GM19397 (cell line): Measurements from ENCODE around the gene ZG16B.

Experiments
- ATAC-seq: cut with Tn5 transposase; IDR thresholded peaks from one replicate; pipeline ENCODE4 v1.9.1; 2021; ENCODE audit warnings: mild to moderate bottlenecking, moderate library complexity; ENCODE audit not compliant: unreplicated experiment

Gene ZG16B

GRCh38 chr16:2829501-2830354 is at the start of gene ZG16B:
Gene ZG16B (plus strand): TSS chr16:2830303. CDS start chr16:2830442, 139 bp downstream.
- no peak for ATAC-seq

- ATAC-seq = no peak
Measured at GRCh38 chr16:2782583-2783351, 47.3 kb upstream of the ZG16B start.

GRCh38 chr16:2783581-2784357 is 46.3 kb upstream of the ZG16B start:
- ATAC-seq = no peak

- no peak for ATAC-seq
Measured at GRCh38 chr16:2784358-2785100, 45.6 kb upstream of the ZG16B start.

GRCh38 chr16:2785101-2785991 is 44.8 kb upstream of the ZG16B start:
- no peak for ATAC-seq

- ATAC-seq = no peak
Measured at GRCh38 chr16:2786061-2786825, 43.9 kb upstream of the ZG16B start.

GRCh38 chr16:2786826-2787151 is 43.3 kb upstream of the ZG16B start:
- no peak for ATAC-seq

GRCh38 chr16:2787406-2787805 is 42.7 kb upstream of the ZG16B start, which contains the start of gene PRSS33:
Gene PRSS33 (minus strand): TSS chr16:2787560. CDS start chr16:2786547, 1,013 bp downstream.
- no peak for ATAC-seq

- no peak for ATAC-seq
Measured at GRCh38 chr16:2787961-2788360, 42.1 kb upstream of the ZG16B start.

- ATAC-seq = no peak
Measured at GRCh38 chr16:2790631-2791030, 39.5 kb upstream of the ZG16B start.

- no peak for ATAC-seq
Measured at GRCh38 chr16:2791174-2791573, 38.9 kb upstream of the ZG16B start.

- ATAC-seq = no peak
Measured at GRCh38 chr16:2792940-2793339, 37.2 kb upstream of the ZG16B start.

GRCh38 chr16:2795395-2796143 is 34.5 kb upstream of the ZG16B start:
- no peak for ATAC-seq

GRCh38 chr16:2798723-2799204 is 31.3 kb upstream of the ZG16B start:
- no peak for ATAC-seq

- no peak for ATAC-seq
Measured at GRCh38 chr16:2799205-2799858, 30.8 kb upstream of the ZG16B start.

- ATAC-seq = no peak
Measured at GRCh38 chr16:2799859-2800226, 30.3 kb upstream of the ZG16B start.

- no peak for ATAC-seq
Measured at GRCh38 chr16:2803545-2804195, 26.4 kb upstream of the ZG16B start.
